Uterus (tissue), 4 donors: Measurements from ENCODE around the gene CAMK1D. TPM values are rescaled to one million over a fixed set of nuclear protein-coding genes. Genes with fewer than 3 reads are reported as not detected.
A peak's percentile ranks its signal among the peaks of the same experiment; 100 is the strongest.

Experiments
- DNase-seq, 2 donors: peaks; one replicate each; pipeline ENCODE4 v3.0.0-alpha.2; 2019 to 2020
- H3K27ac ChIP-seq, 2 donors: fragments of 200-600 bp; sonication (generic); 1 replicate in 1 of 2; 2 replicates in 1 of 2; pipeline ENCODE4 v1.5.1; 2016 to 2018
- H3K27me3 ChIP-seq, 2 donors: fragments of 200-600 bp; sonication (generic); one replicate each; pipeline ENCODE4 v1.5.1; 2018 to 2019; ENCODE audit warnings: control low read depth in 1 of 2
- H3K36me3 ChIP-seq, 2 donors: fragments of 200-600 bp; sonication (generic); one replicate each; pipeline ENCODE4 v1.5.1; 2019; ENCODE audit warnings: control low read depth in 1 of 2
- H3K4me1 ChIP-seq, 2 donors: fragments of 200-600 bp; sonication (generic); one replicate each; pipeline ENCODE4 v1.5.1; 2018 to 2019; ENCODE audit warnings: control low read depth in 1 of 2
- H3K4me3 ChIP-seq, 2 donors: fragments of 200-600 bp; sonication (generic); 1 replicate in 1 of 2; 2 replicates in 1 of 2; pipeline ENCODE4 v1.5.1; 2018 to 2019; ENCODE audit warnings: mild to moderate bottlenecking in 1 of 2
- H3K9me3 ChIP-seq, 2 donors: fragments of 200-600 bp; sonication (generic); one replicate each; pipeline ENCODE4 v1.5.1; 2019; ENCODE audit warnings: control low read depth in 1 of 2
- POLR2A ChIP-seq, 2 donors: fragments of 450-650 bp; IDR thresholded peaks; one replicate each; pipeline ENCODE4 v1.6.1; 2016; ENCODE audit warnings: antibody characterized with exemption in 2 of 2, mild to moderate bottlenecking in 1 of 2, moderate library complexity in 1 of 2
- intact Hi-C: fragments of 100-400 bp; cut with DNase I; formaldehyde crosslinking; loops from one replicate; pipeline ENCODE4 v1.15.1; 2023; ENCODE audit warnings: low total_unique reads
- total RNA-seq, 4 donors: library from RNA; depleted of rRNA in 3 of 4; stranded (reverse); fragments of >200 nt in 3 of 4; gene quantifications; one replicate each; pipeline versions ENCODE4 v1.1.0 to v1.2.4, GENCODE V29; 2014 to 2023
- TF ChIP-seq, protein P1 (sequence below), 4 experiments: fragments of 200-600 bp in 2 of 4; fragments of 450-650 bp in 2 of 4; sonication (generic) in 2 of 4; IDR thresholded peaks; one replicate each; pipeline ENCODE4 v1.5.1; 2016 to 2019; ENCODE audit warnings: antibody characterized with exemption in 4 of 4, mild to moderate bottlenecking in 2 of 4, moderate library complexity in 1 of 4
- donor health status: DM: yes; HTN: yes; CAD: no.

The CAMK1D gene
- total RNA-seq, 4 donors from 2014 or later, result 3.5 to 48.4 (median 10.8) TPM

DNA sequence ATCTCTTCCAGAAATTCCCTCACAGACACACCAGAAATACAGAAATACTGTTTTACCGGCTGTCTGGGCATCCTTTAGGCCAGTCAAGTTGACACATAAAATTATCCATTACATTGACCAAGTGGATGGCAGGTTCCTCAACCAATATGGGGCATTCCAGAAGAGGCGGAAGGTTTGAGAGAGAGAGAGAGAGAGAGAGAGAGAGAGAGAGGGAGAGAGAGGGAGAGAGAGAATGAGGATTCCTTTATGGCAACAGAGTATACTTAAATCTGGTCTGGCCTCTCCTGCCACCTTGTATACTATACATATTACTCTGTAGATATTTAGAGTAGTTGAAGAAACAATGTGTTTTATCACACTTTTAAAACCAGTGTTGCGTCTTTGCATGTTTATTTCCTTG is 214.1 kb downstream of the CAMK1D start:
- H3K36me3 ChIP-seq, result no peaks in the 10 kb centered on the region
- no peaks in the 10 kb centered on the region for H3K9me3 ChIP-seq
- TF ChIP-seq POLR2A (IDR thresholded peaks at IDR 0.05), result no peak
- TF ChIP-seq, protein P1, sequence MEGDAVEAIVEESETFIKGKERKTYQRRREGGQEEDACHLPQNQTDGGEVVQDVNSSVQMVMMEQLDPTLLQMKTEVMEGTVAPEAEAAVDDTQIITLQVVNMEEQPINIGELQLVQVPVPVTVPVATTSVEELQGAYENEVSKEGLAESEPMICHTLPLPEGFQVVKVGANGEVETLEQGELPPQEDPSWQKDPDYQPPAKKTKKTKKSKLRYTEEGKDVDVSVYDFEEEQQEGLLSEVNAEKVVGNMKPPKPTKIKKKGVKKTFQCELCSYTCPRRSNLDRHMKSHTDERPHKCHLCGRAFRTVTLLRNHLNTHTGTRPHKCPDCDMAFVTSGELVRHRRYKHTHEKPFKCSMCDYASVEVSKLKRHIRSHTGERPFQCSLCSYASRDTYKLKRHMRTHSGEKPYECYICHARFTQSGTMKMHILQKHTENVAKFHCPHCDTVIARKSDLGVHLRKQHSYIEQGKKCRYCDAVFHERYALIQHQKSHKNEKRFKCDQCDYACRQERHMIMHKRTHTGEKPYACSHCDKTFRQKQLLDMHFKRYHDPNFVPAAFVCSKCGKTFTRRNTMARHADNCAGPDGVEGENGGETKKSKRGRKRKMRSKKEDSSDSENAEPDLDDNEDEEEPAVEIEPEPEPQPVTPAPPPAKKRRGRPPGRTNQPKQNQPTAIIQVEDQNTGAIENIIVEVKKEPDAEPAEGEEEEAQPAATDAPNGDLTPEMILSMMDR (IDR thresholded peaks at IDR 0.05), result no peak
- intact Hi-C loops, result no loop called here
- no peaks in the 10 kb centered on the region for H3K27me3 ChIP-seq
- no peaks in the 10 kb centered on the region for H3K4me1 ChIP-seq
- H3K27ac ChIP-seq, result no peak overlapping the region
- DNase-seq, result no peak
- H3K4me3 ChIP-seq, result no peak overlapping the region

DNA sequence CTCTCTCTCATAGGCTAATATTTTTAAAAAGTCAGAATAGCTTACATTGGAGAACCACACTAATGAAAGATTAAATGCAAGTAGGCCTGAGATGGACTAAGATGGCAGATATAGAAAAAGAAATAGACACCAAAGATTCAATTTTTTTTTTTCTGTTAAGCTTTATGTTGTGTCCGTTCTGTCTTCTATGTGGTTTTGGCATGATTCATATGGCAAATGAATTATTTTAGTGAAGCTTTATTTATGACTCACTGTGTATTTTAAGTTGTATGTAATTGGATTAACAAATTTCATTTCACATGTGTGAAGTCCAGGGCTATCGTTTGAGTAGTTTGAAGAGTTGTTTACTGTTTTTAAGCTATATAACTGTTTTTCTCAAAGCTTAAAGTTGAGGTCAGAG is 214.8 kb downstream of the CAMK1D start:
- H3K27me3 ChIP-seq, result no peaks in the 10 kb centered on the region
- no peaks in the 10 kb centered on the region for H3K4me1 ChIP-seq
- no peak overlapping the region for H3K4me3 ChIP-seq
- H3K36me3 ChIP-seq, result no peaks in the 10 kb centered on the region
- no peak for DNase-seq
- H3K27ac ChIP-seq, result no peak overlapping the region
- no peaks in the 10 kb centered on the region for H3K9me3 ChIP-seq
- TF ChIP-seq, protein P1 (IDR thresholded peaks at IDR 0.05), result no peak
- TF ChIP-seq POLR2A (IDR thresholded peaks at IDR 0.05), result no peak
- intact Hi-C loops, result no loop called here

DNA sequence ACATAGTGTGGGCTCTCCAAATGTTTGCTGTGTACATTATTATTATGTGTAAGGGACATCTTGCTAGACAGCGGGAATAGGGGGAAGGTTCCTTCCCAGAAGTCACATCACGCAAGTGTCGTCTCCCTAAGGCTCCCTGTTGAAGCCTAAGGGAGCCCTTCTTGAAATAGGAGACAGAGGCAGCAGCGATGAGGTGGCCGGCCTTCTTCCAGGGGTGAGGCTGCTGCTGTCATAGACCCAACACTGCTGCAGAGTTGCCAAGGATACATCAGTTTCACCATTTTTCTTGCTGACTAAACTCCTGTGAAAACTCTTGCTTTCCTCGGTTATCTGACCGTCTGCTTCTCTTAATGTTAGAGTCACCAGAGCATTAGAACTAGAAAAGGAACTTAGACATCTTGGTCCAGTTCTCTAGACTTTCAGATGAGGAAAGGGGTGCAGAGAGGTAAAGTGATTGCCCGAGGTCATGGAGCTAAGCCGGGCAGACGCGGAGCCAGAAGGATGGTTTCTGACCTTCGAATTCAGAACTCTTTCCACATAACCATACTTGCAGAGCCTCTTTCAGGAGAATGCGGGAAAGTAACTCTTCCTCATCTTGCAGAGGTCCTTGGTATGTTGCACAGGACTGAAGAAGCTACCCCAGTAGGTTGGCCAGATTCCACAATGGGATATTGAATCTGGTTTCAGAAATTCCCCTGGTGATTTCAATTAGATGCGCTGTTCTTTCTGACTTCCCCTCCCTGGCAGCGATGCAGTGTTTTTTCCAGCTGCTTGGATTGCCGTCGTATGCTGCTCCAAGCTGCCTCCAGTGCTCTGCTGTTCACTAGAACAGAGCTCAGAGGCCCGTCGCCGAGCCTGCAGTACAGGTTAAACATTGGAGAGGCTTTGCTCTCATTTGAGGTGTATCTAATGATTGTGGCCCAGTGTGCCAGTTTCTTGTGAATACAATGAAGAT is 217.1 kb downstream of the CAMK1D start:
- no peaks in the 10 kb centered on the region for H3K9me3 ChIP-seq
- TF ChIP-seq POLR2A (IDR thresholded peaks at IDR 0.05), result no peak
- TF ChIP-seq, protein P1 (IDR thresholded peaks at IDR 0.05), result no peak
- H3K27me3 ChIP-seq, result no peaks in the 10 kb centered on the region
- peak overlapping the region in 1 of 2 donors; percentile 15 for H3K27ac ChIP-seq
- H3K36me3 ChIP-seq, result no peaks in the 10 kb centered on the region
- no peak overlapping the region for H3K4me3 ChIP-seq
- no peaks in the 10 kb centered on the region for H3K4me1 ChIP-seq
- intact Hi-C loops, result no loop called here
- DNase-seq, result peak in 1 of 2 donors; percentile 63

DNA sequence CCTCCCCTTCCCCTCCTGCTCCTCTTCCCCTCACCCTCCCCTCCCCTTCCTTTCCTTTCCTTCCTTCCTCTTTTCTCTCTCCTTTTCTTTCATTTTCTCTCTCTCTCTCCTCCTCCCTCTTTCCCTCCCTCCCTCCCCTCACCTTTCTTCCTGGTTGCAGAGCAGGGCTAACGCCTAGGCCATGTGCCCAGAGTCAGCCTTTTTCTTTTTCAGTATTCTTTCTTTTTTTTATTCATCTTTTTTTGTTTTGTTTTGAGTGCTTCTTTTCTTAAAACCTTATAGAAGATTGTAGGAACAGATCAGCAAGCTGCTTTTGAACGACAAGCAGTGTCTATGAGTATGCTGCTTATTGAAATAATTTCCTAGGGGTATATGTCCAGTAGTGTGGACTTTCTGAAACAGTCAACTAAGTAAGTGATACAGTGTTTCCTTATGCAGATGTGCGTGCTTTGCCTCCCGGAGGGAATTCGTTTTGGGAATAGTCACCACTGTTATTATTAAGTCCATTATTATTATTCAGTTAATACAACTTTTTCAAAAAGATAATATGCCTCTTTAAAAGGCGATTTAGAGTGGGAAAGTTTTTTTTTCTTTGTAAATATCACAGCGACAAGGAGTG is 219.2 kb downstream of the CAMK1D start:
- Histone ChIP-seq H3K4me3 (no peak overlapping the region), H3K4me1 (no peaks in the 10 kb centered on the region), H3K36me3 (no peaks in the 10 kb centered on the region), H3K9me3 (no peaks in the 10 kb centered on the region), H3K27me3 (no peaks in the 10 kb centered on the region), H3K27ac (no peak overlapping the region)
- intact Hi-C loops, result no loop called here
- no peak for DNase-seq
- TF ChIP-seq POLR2A (IDR thresholded peaks at IDR 0.05), result no peak

DNA sequence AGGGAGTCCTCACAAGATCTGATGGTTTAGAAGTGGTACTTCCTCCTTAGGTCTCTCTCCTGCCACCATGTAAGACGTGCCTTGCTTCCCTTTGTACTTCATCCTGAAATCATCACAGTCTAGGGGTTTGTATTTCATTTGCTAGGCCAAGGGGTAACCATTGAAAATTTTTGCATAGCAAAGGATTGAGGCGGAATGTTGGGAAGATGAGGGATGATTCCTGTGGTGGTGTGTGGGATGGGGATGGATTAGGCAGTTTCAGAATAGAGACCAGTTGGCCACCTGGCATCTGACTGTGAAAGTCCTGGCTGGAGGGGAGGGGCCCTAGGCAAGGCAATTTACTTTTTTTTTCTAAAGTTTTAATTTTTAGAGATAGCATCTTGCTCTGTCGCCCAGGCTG is 222.9 kb downstream of the CAMK1D start:
- Histone ChIP-seq H3K27me3 (no peaks in the 10 kb centered on the region), H3K4me1 (no peaks in the 10 kb centered on the region), H3K4me3 (no peak overlapping the region), H3K27ac (no peak overlapping the region), H3K36me3 (no peaks in the 10 kb centered on the region), H3K9me3 (no peaks in the 10 kb centered on the region)
- no peak for DNase-seq
- no peak for TF ChIP-seq POLR2A (IDR thresholded peaks at IDR 0.05)
- TF ChIP-seq, protein P1 (IDR thresholded peaks at IDR 0.05), result no peak
- intact Hi-C loops, result no loop called here
